Heart left ventricle (tissue), 13 donors: Measurements from ENCODE around the gene UBN2.

ENCODE experiments used
- POLR2A ChIP-seq, 2 donors: fragments of 450-650 bp; IDR thresholded peaks; one replicate each; pipeline ENCODE4 v1.6.1; 2017; ENCODE audit warnings: antibody characterized with exemption in 2 of 2, mild to moderate bottlenecking in 2 of 2, moderate library complexity in 2 of 2
- TF ChIP-seq, protein P1 (sequence below), 12 donors: fragments of 200-600 bp; sonication (generic) in 4 of 12; IDR thresholded peaks; one replicate each; pipeline versions ENCODE4 v1.5.0 to v1.8.0; 2018 to 2022; ENCODE audit warnings: antibody characterized with exemption in 12 of 12, mild to moderate bottlenecking in 5 of 12
- donor health status: ischemic (EF 13 %, LVEDD 7.1; RV severe dilation, severe dysfunction).
- donor health status: DM: no; HTN: yes; CAD: no.
- donor health status: DM: no; HTN: no; CAD: no.
- donor health status: ischemic (EF 25% LVEDD 6.9; RV normal size, moderate dysfunction).
- donor health status: ischemic (EF 25% LVEDD 5.7; RV mildly dilated, moderate dysfunction).
- donor health status: ischemic (EF 35%, LVEDD 5.7; RV mildly dilated, moderate dysfunction).
- donor health status: nonischemic (EF 11% LVEDD 7.7; RV severe dilation, severe dysfunction).
- donor health status: DM: yes; HTN: yes; CAD: no.
- donor health status: PGD.
- donor health status: ischemic (EF 29% LVEDD 5.4; RV normal size, mild dysfunction).
- donor health status: nonischemic (EF 23%, LVEDD 6.1; RV moderate dilation, normal function).

DNA sequence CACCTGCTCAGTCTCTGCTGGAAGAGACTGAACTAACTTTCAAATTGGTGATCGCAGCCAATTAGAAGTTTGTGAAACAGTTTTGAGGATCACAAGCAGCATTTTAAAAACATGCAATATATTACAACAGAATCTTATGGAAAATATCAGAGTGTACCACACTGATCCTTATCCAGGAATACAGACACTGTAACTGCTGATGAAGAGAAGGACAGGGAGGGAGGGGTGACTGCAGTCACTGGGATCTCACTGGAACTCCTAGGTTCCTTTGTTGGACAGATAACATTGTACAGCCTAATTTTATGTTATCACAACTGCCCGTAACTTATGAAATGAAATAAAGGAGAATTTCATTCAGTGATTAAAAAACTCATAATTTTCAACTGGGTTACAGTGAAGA lies 6.8 kb upstream of the UBN2 start:
- TF ChIP-seq, protein P1, sequence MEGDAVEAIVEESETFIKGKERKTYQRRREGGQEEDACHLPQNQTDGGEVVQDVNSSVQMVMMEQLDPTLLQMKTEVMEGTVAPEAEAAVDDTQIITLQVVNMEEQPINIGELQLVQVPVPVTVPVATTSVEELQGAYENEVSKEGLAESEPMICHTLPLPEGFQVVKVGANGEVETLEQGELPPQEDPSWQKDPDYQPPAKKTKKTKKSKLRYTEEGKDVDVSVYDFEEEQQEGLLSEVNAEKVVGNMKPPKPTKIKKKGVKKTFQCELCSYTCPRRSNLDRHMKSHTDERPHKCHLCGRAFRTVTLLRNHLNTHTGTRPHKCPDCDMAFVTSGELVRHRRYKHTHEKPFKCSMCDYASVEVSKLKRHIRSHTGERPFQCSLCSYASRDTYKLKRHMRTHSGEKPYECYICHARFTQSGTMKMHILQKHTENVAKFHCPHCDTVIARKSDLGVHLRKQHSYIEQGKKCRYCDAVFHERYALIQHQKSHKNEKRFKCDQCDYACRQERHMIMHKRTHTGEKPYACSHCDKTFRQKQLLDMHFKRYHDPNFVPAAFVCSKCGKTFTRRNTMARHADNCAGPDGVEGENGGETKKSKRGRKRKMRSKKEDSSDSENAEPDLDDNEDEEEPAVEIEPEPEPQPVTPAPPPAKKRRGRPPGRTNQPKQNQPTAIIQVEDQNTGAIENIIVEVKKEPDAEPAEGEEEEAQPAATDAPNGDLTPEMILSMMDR (IDR thresholded peaks at IDR 0.05), result no peak
- TF ChIP-seq POLR2A (IDR thresholded peaks at IDR 0.05), result no peak
